HEK293T (cell line): Measurements from ENCODE around the gene SLC43A3.

ENCODE experiments used
- ARNT ChIP-seq: fragments of 450-650 bp; IDR thresholded peaks from 2 replicates; pipeline ENCODE4 v1.6.1; 2017; ENCODE audit warnings: mild to moderate bottlenecking
- FOXA1 ChIP-seq: fragments of 450-650 bp; IDR thresholded peaks from 2 replicates; pipeline ENCODE4 v1.6.1; 2016; ENCODE audit warnings: mild to moderate bottlenecking
- FOXM1 ChIP-seq: fragments of 450-650 bp; IDR thresholded peaks from 2 replicates; pipeline ENCODE4 v1.6.1; 2017; ENCODE audit warnings: mild to moderate bottlenecking, borderline replicate concordance
- LEF1 ChIP-seq: fragments of 450-650 bp; IDR thresholded peaks from 2 replicates; pipeline ENCODE4 v1.6.1; 2017; ENCODE audit warnings: mild to moderate bottlenecking, borderline replicate concordance
- SP1 ChIP-seq: fragments of 450-650 bp; IDR thresholded peaks from 2 replicates; pipeline ENCODE4 v1.6.1; 2017

DNA sequence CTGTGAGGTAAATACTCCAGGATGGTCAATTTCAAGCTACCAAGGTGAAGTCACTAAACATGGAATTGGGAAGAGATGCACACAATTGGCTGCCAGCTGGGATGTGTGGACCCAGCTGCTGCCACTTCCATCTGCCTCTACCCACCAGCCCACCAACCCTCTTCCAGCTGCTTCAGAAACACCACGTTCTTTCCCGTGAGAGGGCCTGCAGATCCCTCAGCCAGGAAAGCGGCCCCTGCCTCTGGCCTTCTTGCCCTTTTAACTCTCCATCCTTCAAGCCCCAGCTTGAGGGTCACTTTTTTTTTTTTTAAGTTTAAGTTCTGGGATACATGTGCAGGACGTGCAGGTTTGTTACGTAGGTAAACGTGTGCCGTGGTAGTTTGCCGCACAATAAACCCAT is 65.9 kb downstream of the SLC43A3 start:
- TF ChIP-seq ARNT, result no peak
- no peak for TF ChIP-seq FOXA1
- no peak for TF ChIP-seq FOXM1
- no peak for TF ChIP-seq LEF1
- TF ChIP-seq SP1, result no peak
